Measurements from ENCODE around the gene NMBR.
A peak's percentile ranks its signal among the peaks of the same experiment; 100 is the strongest.

Gene NMBR

DNA sequence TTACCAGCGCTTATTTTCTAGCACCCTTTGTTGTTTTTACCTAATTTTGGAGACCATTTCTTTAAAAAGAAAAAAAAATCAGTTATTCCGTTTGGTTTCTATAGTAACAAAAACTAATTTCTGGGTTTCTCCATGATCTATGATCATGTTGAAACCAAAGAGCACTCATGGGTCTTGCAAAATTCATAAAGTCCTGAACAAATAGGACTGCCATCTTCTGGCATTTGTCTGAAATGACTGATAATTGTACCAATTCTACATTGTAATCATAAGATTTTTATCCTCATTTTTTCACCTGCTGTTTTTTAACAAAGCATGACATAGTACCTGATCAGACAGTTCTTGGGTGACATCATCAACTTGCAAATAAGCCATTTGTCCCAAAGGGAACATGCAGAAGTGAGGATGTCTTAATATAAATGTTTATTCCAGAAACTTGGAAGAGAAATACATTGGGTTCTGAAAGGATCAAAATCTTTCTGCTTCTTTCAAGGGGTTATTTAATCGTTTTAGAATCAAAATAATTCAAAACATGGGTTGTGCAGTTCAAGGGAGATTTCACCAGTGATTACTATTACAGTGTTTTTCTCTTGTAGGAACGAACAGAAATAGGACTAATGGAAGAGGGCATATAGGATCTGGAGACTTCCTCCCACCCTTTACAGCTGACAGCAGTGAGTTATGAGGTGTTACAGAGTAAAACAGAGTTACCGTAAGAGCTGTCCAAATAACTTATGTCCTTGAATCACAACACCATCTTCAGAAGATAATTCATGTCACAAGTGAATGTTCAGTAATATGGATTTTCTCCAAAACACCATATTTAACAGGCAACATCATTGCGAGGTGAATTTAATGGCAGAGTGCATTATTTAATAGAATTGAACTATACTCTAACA, 101.3 kb downstream of the NMBR start:
- no peak for TF ChIP-seq CEBPB (IDR thresholded peaks at IDR 0.05)
- no peak for TF ChIP-seq NFIC (IDR thresholded peaks at IDR 0.05)
- TF ChIP-seq TAF1 (IDR thresholded peaks at IDR 0.05; ENCODE audit: low read depth), result no peak
- TF ChIP-seq RAD21 (IDR thresholded peaks at IDR 0.05; ENCODE audit: low read depth), result peak; percentile 32; the same call in 1 of the 2 replicates
- TF ChIP-seq CREB1 (IDR thresholded peaks at IDR 0.05; ENCODE audit: low read depth), result no peak
- TF ChIP-seq, protein P1, sequence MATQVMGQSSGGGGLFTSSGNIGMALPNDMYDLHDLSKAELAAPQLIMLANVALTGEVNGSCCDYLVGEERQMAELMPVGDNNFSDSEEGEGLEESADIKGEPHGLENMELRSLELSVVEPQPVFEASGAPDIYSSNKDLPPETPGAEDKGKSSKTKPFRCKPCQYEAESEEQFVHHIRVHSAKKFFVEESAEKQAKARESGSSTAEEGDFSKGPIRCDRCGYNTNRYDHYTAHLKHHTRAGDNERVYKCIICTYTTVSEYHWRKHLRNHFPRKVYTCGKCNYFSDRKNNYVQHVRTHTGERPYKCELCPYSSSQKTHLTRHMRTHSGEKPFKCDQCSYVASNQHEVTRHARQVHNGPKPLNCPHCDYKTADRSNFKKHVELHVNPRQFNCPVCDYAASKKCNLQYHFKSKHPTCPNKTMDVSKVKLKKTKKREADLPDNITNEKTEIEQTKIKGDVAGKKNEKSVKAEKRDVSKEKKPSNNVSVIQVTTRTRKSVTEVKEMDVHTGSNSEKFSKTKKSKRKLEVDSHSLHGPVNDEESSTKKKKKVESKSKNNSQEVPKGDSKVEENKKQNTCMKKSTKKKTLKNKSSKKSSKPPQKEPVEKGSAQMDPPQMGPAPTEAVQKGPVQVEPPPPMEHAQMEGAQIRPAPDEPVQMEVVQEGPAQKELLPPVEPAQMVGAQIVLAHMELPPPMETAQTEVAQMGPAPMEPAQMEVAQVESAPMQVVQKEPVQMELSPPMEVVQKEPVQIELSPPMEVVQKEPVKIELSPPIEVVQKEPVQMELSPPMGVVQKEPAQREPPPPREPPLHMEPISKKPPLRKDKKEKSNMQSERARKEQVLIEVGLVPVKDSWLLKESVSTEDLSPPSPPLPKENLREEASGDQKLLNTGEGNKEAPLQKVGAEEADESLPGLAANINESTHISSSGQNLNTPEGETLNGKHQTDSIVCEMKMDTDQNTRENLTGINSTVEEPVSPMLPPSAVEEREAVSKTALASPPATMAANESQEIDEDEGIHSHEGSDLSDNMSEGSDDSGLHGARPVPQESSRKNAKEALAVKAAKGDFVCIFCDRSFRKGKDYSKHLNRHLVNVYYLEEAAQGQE (IDR thresholded peaks at IDR 0.05; ENCODE audit: low read depth), result no peak

DNA sequence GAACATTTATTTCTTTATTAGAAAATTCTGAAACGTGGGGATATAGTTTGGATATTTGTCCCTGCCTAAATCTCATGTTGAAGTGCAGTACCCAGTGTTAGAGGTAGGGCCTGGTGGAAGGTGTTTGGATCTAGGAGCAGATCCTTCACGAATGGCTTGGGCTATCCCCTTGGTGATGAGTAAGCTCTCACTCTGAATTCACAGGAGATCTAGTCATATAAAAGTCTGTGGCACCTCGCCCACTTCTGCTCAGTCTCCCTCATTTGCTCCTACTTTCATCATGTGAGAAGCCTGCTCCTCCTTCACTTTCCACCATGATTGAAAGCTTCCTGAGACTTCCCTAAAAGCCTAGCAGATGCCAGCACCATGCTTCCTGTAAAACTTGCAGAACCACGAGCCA, 111.0 kb downstream of the NMBR start:
- TF ChIP-seq FOXM1 (IDR thresholded peaks at IDR 0.05; ENCODE audit: borderline replicate concordance, low read depth) (no peak), CREB1 (IDR thresholded peaks at IDR 0.05; ENCODE audit: low read depth) (no peak), TEAD4 (IDR thresholded peaks at IDR 0.05) (no peak), TAF1 (IDR thresholded peaks at IDR 0.05; ENCODE audit: low read depth) (no peak), NFIC (IDR thresholded peaks at IDR 0.05) (no peak), RAD21 (IDR thresholded peaks at IDR 0.05; ENCODE audit: low read depth) (no peak), EGR1 (IDR thresholded peaks at IDR 0.05) (no peak), ZBTB7A (IDR thresholded peaks at IDR 0.05; ENCODE audit: low read depth) (no peak), TCF12 (IDR thresholded peaks at IDR 0.05; ENCODE audit: low read depth) (no peak), CEBPB (IDR thresholded peaks at IDR 0.05) (no peak), YY1 (IDR thresholded peaks at IDR 0.05; ENCODE audit: low read depth) (no peak), EP300 (IDR thresholded peaks at IDR 0.05; ENCODE audit: borderline replicate concordance) (no peak)
- TF ChIP-seq, protein P2, sequence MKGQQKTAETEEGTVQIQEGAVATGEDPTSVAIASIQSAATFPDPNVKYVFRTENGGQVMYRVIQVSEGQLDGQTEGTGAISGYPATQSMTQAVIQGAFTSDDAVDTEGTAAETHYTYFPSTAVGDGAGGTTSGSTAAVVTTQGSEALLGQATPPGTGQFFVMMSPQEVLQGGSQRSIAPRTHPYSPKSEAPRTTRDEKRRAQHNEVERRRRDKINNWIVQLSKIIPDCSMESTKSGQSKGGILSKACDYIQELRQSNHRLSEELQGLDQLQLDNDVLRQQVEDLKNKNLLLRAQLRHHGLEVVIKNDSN (IDR thresholded peaks at IDR 0.05), result no peak
- TF ChIP-seq, protein P1 (IDR thresholded peaks at IDR 0.05; ENCODE audit: low read depth), result no peak
- TF ChIP-seq, protein P3, sequence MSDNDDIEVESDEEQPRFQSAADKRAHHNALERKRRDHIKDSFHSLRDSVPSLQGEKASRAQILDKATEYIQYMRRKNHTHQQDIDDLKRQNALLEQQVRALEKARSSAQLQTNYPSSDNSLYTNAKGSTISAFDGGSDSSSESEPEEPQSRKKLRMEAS (IDR thresholded peaks at IDR 0.05), result no peak

DNA sequence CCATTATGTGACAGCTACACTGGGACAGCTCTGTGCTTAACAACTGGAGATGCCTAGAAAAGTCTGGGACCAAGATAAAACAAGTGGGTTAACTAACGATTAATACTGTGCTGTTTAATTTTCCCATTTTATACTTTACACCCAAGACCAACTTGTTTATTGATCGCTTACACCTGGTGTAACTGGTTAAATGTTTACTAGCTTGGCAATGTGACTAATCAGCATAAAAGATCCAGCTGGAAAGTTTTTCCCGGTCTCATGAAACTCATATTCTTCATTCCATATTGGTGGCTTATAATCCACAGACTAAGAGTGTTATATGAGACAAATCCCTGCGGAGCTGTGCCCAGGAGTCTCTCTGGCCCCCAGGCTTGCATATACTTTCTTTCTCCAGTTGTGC, 115.9 kb downstream of the NMBR start:
- TF ChIP-seq CEBPB (IDR thresholded peaks at IDR 0.05) (no peak), EP300 (IDR thresholded peaks at IDR 0.05; ENCODE audit: borderline replicate concordance) (no peak), FOXM1 (IDR thresholded peaks at IDR 0.05; ENCODE audit: borderline replicate concordance, low read depth) (no peak), NFIC (IDR thresholded peaks at IDR 0.05) (no peak), TAF1 (IDR thresholded peaks at IDR 0.05; ENCODE audit: low read depth) (no peak), EGR1 (IDR thresholded peaks at IDR 0.05) (no peak), ZBTB7A (IDR thresholded peaks at IDR 0.05; ENCODE audit: low read depth) (no peak), YY1 (IDR thresholded peaks at IDR 0.05; ENCODE audit: low read depth) (no peak), TEAD4 (IDR thresholded peaks at IDR 0.05) (no peak), CREB1 (IDR thresholded peaks at IDR 0.05; ENCODE audit: low read depth) (no peak), RAD21 (IDR thresholded peaks at IDR 0.05; ENCODE audit: low read depth) (no peak), TCF12 (IDR thresholded peaks at IDR 0.05; ENCODE audit: low read depth) (no peak)
- TF ChIP-seq, protein P3 (IDR thresholded peaks at IDR 0.05), result no peak
- TF ChIP-seq, protein P1 (IDR thresholded peaks at IDR 0.05; ENCODE audit: low read depth), result no peak
- TF ChIP-seq, protein P2 (IDR thresholded peaks at IDR 0.05), result no peak

DNA sequence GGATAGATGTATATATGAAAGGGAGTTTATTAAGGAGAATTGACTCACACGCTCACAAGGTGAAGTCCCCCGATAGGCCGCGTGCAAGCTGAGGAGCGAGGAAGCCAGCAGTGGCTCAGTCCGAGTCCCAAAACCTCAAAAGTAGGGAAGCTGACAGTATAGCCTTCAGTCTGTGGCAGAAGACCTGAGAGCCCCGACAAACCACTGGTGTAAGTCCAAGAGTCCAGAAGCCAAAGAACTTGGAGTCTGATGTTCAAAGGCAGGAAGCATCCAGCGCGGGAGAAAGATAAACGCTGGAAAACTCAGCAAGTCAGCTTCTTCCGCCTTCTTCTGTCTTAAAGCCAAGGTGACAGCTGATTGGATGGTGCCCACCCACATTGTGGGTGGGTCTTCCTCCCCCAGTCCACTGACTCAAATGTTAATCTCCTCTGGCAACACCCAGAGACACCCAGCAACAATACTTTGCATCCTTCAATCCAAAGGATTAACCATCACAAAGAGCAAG, 116.8 kb downstream of the NMBR start:
- TF ChIP-seq TEAD4 (IDR thresholded peaks at IDR 0.05), result no peak
- TF ChIP-seq FOXM1 (IDR thresholded peaks at IDR 0.05; ENCODE audit: borderline replicate concordance, low read depth), result no peak
- no peak for TF ChIP-seq NFIC (IDR thresholded peaks at IDR 0.05)
- TF ChIP-seq EP300 (IDR thresholded peaks at IDR 0.05; ENCODE audit: borderline replicate concordance), result no peak

Measured in Ishikawa (cell line).